H9 (cell line): ENCODE measurements around the gene TRIM34. TPM values are rescaled to one million over a fixed set of nuclear protein-coding genes. Genes with fewer than 3 reads are reported as not detected.

Source experiments
- DNase-seq: peaks from one replicate; pipeline ENCODE4 v3.0.0-alpha.2; 2017
- H2AFZ ChIP-seq: one replicate; pipeline ENCODE4 v1.6.1; 2013; ENCODE audit warnings: mild to moderate bottlenecking, low read length, control low read depth, moderate library complexity
- H2AK5ac ChIP-seq: 2 replicates; pipeline ENCODE4 v1.6.1; 2013; ENCODE audit warnings: low read length, control low read depth, mixed read lengths; ENCODE audit not compliant: insufficient read length
- H2BK120ac ChIP-seq: one replicate; pipeline ENCODE4 v1.6.1; 2013; ENCODE audit warnings: low read depth, mild to moderate bottlenecking, low read length, control low read depth, inconsistent platforms; ENCODE audit not compliant: poor library complexity, severe bottlenecking
- H2BK12ac ChIP-seq: 2 replicates; pipeline ENCODE4 v1.6.1; 2013; ENCODE audit warnings: low read length, control low read depth, mixed read lengths, low read depth; ENCODE audit not compliant: insufficient read length
- H2BK15ac ChIP-seq: 2 replicates; pipeline ENCODE4 v1.6.1; 2013; ENCODE audit warnings: low read depth, low read length, control low read depth
- H2BK20ac ChIP-seq: one replicate; pipeline ENCODE4 v1.6.1; 2013; ENCODE audit warnings: low read depth, mild to moderate bottlenecking, low read length, control low read depth, inconsistent platforms; ENCODE audit not compliant: poor library complexity, severe bottlenecking
- H2BK5ac ChIP-seq: 2 replicates; pipeline ENCODE4 v1.6.1; 2013; ENCODE audit warnings: low read length, control low read depth, mixed read lengths; ENCODE audit not compliant: insufficient read length
- H3K14ac ChIP-seq: 2 replicates; pipeline ENCODE4 v1.6.1; 2013; ENCODE audit warnings: low read length, control low read depth; ENCODE audit not compliant: insufficient read depth
- H3K18ac ChIP-seq: 2 replicates; pipeline ENCODE4 v1.6.1; 2013; ENCODE audit warnings: low read depth, mild to moderate bottlenecking, mixed read lengths, low read length, control low read depth; ENCODE audit not compliant: insufficient read length
- H3K23ac ChIP-seq: 2 replicates; pipeline ENCODE4 v1.6.1; 2013; ENCODE audit warnings: low read length, control low read depth, mixed read lengths, low read depth; ENCODE audit not compliant: insufficient read length
- H3K23me2 ChIP-seq: 2 replicates; pipeline ENCODE4 v1.6.1; 2013; ENCODE audit warnings: low read depth, mild to moderate bottlenecking, mixed read lengths, low read length, control low read depth; ENCODE audit not compliant: insufficient read length, poor library complexity, severe bottlenecking
- H3K27ac ChIP-seq: 2 replicates; pipeline ENCODE4 v1.5.1; 2013; ENCODE audit warnings: low read length, control low read depth, mixed read lengths, low read depth; ENCODE audit not compliant: insufficient read length
- H3K27me3 ChIP-seq: 2 replicates; pipeline ENCODE4 v1.6.1; 2013; ENCODE audit warnings: low read length, control low read depth, inconsistent platforms; ENCODE audit not compliant: insufficient read depth
- H3K4ac ChIP-seq: 2 replicates; pipeline ENCODE4 v1.6.1; 2013; ENCODE audit warnings: low read depth, mild to moderate bottlenecking, control low read depth, inconsistent platforms, low read length, moderate library complexity
- H3K4me1 ChIP-seq: 2 replicates; pipeline ENCODE4 v1.6.1; 2013; ENCODE audit warnings: low read length, control low read depth, inconsistent platforms; ENCODE audit not compliant: insufficient read depth
- H3K4me2 ChIP-seq: 2 replicates; pipeline ENCODE4 v1.6.1; 2013; ENCODE audit warnings: low read length, control low read depth, mixed read lengths; ENCODE audit not compliant: insufficient read length, insufficient read depth
- H3K56ac ChIP-seq: 2 replicates; pipeline ENCODE4 v1.6.1; 2013; ENCODE audit warnings: low read depth, mild to moderate bottlenecking, mixed read lengths, low read length, control low read depth; ENCODE audit not compliant: insufficient read length
- H3K79me1 ChIP-seq: 2 replicates; pipeline ENCODE4 v1.6.1; 2013; ENCODE audit warnings: low read depth, mild to moderate bottlenecking, moderate library complexity, low read length, control low read depth, inconsistent platforms; ENCODE audit not compliant: insufficient read depth, poor library complexity, severe bottlenecking
- H3K79me2 ChIP-seq: 2 replicates; pipeline ENCODE4 v1.6.1; 2013; ENCODE audit warnings: low read length, control low read depth, inconsistent platforms; ENCODE audit not compliant: insufficient read depth
- H3K9ac ChIP-seq: 2 replicates; pipeline ENCODE4 v1.6.1; 2013; ENCODE audit warnings: low read length, control low read depth, mixed read lengths; ENCODE audit not compliant: insufficient read length; ENCODE audit errors: extremely low read depth
- H3K9me3 ChIP-seq: one replicate; pipeline ENCODE4 v1.6.1; 2013; ENCODE audit warnings: low read depth, low read length, inconsistent platforms; ENCODE audit not compliant: control insufficient read depth
- H3T11ph ChIP-seq: one replicate; pipeline ENCODE4 v1.6.1; 2013; ENCODE audit warnings: mild to moderate bottlenecking, low read length, control low read depth, inconsistent platforms
- H4K20me1 ChIP-seq: one replicate; pipeline ENCODE4 v1.6.1; 2013; ENCODE audit not compliant: control insufficient read depth, insufficient read length, insufficient read depth
- H4K5ac ChIP-seq: 2 replicates; pipeline ENCODE4 v1.6.1; 2013; ENCODE audit warnings: low read depth, mild to moderate bottlenecking, mixed read lengths, low read length, control low read depth; ENCODE audit not compliant: insufficient read length
- H4K8ac ChIP-seq: replicated peaks from 2 replicates; pipeline ENCODE4 v1.6.1; 2013; ENCODE audit warnings: low read length, control low read depth, mixed read lengths, low read depth; ENCODE audit not compliant: insufficient read length
- H4K91ac ChIP-seq: 2 replicates; pipeline ENCODE4 v1.6.1; 2013; ENCODE audit warnings: low read depth, mild to moderate bottlenecking, moderate library complexity, mixed read lengths, low read length, control low read depth; ENCODE audit not compliant: insufficient read length
- H3K27ac Mint-ChIP-seq, 3 experiments: 2 replicates in 2 of 3; 3 replicates in 1 of 3; pipeline ENCODE4 v1.8.0; 2020 to 2021; ENCODE audit warnings: mixed read lengths in 3 of 3, mild to moderate bottlenecking in 1 of 3, moderate library complexity in 1 of 3
- H3K27me3 Mint-ChIP-seq: 2 replicates; pipeline ENCODE4 v1.8.0; 2021; ENCODE audit warnings: low read depth, mild to moderate bottlenecking, moderate library complexity, mixed read lengths
- H3K36me3 Mint-ChIP-seq, 3 experiments: 2 replicates in 2 of 3; 3 replicates in 1 of 3; pipeline ENCODE4 v1.8.0; 2020 to 2021; ENCODE audit warnings: low read depth in 3 of 3, mixed read lengths in 3 of 3; ENCODE audit not compliant: insufficient read depth in 1 of 3
- H3K4me1 Mint-ChIP-seq, 2 experiments: 2 replicates each; pipeline ENCODE4 v1.8.0; 2020; ENCODE audit warnings: mixed read lengths in 2 of 2
- H3K4me3 Mint-ChIP-seq, 2 experiments: 2 replicates in 1 of 2; 3 replicates in 1 of 2; pipeline ENCODE4 v1.8.0; 2020 to 2021; ENCODE audit warnings: mild to moderate bottlenecking in 2 of 2, mixed read lengths in 2 of 2, moderate library complexity in 1 of 2
- H3K9me3 Mint-ChIP-seq, 2 experiments: 2 replicates in 1 of 2; 3 replicates in 1 of 2; pipeline ENCODE4 v1.8.0; 2020; ENCODE audit warnings: mild to moderate bottlenecking in 2 of 2, mixed read lengths in 2 of 2, moderate library complexity in 1 of 2
- WGBS: extraction: QIAGEN DNeasy Blood & Tissue Kit; methylation state at CpG from one replicate; pipeline ENCODE4 v1.1.7; 2013; ENCODE audit warnings: missing lambda C conversion rate, low lambda C conversion rate, mixed read lengths; ENCODE audit not compliant: insufficient read length; ENCODE audit errors: extremely low coverage; 5-methylcytosine and 5-hydroxymethylcytosine counted together
- total RNA-seq: library from RNA; stranded (reverse); gene quantifications from 2 replicates; pipeline ENCODE4 v1.2.1, GENCODE V29; 2021
- TF ChIP-seq, protein P1 (sequence below): fragments of 200-600 bp; sonication (generic); conservative IDR thresholded peaks from 3 replicates; pipeline ENCODE4 v1.8.0; 2021; ENCODE audit warnings: antibody characterized with exemption, mild to moderate bottlenecking

The TRIM34 gene
- total RNA-seq, 1 experiment from 2014 or later: 0.59 TPM

DNA sequence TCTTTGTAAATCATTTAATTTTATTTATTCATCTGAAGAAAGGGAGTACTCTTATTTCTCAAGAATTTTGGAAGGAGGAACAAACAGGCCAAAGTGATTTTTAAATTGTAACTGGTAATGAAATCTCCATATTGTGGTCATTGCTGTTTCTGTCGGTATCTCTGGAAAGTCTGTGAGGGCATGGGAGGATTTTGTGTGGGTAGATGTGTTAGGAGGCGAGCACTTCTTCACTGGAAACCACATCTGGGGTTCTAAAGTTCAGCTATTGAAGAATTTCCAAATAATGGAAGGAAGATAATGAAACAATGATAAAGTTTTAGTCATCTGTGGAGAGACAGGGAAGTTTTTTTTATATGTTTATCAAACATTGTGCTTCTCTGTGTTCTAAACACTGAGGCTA lies 6.6 kb downstream of the TRIM34 start:
- no peak overlapping the region for H2BK5ac ChIP-seq
- no peak overlapping the region for H2BK120ac ChIP-seq
- no peak overlapping the region for H3K4ac ChIP-seq
- TF ChIP-seq, protein P1, sequence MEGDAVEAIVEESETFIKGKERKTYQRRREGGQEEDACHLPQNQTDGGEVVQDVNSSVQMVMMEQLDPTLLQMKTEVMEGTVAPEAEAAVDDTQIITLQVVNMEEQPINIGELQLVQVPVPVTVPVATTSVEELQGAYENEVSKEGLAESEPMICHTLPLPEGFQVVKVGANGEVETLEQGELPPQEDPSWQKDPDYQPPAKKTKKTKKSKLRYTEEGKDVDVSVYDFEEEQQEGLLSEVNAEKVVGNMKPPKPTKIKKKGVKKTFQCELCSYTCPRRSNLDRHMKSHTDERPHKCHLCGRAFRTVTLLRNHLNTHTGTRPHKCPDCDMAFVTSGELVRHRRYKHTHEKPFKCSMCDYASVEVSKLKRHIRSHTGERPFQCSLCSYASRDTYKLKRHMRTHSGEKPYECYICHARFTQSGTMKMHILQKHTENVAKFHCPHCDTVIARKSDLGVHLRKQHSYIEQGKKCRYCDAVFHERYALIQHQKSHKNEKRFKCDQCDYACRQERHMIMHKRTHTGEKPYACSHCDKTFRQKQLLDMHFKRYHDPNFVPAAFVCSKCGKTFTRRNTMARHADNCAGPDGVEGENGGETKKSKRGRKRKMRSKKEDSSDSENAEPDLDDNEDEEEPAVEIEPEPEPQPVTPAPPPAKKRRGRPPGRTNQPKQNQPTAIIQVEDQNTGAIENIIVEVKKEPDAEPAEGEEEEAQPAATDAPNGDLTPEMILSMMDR: no peak
- H3K79me2 ChIP-seq: no peaks in the 10 kb centered on the region
- no peak overlapping the region for H4K5ac ChIP-seq
- DNase-seq: no peak
- no peak overlapping the region for H4K8ac ChIP-seq
- no peak overlapping the region for H4K91ac ChIP-seq
- H3K56ac ChIP-seq: no peak overlapping the region
- H3K18ac ChIP-seq: no peak overlapping the region
- no peak overlapping the region for H3K4me2 ChIP-seq
- H2AK5ac ChIP-seq: no peak overlapping the region
- H3K23me2 ChIP-seq: no peaks in the 10 kb centered on the region
- no peak overlapping the region for H3K14ac ChIP-seq
- H3K27me3 Mint-ChIP-seq: 0 out of 2 replicates have a peak, but pooled peaks cover 2% of the 10 kb centered on the region
- H2BK15ac ChIP-seq: no peak overlapping the region
- no peak overlapping the region for H3K4me3 Mint-ChIP-seq
- no peak overlapping the region for H3T11ph ChIP-seq
- H3K27ac ChIP-seq: no peak overlapping the region
- H3K36me3 Mint-ChIP-seq: peaks cover 0 to 5% (median 2%) of the 10 kb centered on the region in 3 experiments; a peak in 1 of 7 replicates
- no peaks in the 10 kb centered on the region; a peak in 1 of 5 replicates for H3K9me3 Mint-ChIP-seq
- no peaks in the 10 kb centered on the region for H3K4me1 ChIP-seq
- no peak overlapping the region for H2BK12ac ChIP-seq
- H3K9me3 ChIP-seq: no peaks in the 10 kb centered on the region
- no CpG with 5 or more reads among the region's 2 CpGs for WGBS
- H2AFZ ChIP-seq: no peak overlapping the region
- H4K20me1 ChIP-seq: no peaks in the 10 kb centered on the region
- H3K27me3 ChIP-seq: no peaks in the 10 kb centered on the region; the same call in 1 of the 2 replicates
- H3K27ac Mint-ChIP-seq: no peak overlapping the region
- H3K23ac ChIP-seq: no peak overlapping the region
- no peaks in the 10 kb centered on the region for H3K79me1 ChIP-seq
- H3K4me1 Mint-ChIP-seq: no peaks in the 10 kb centered on the region
- H3K9ac ChIP-seq: no peak overlapping the region
- H2BK20ac ChIP-seq: no peak overlapping the region
